Measurements from ENCODE around the gene MGAT5B. TPM values are rescaled to one million over a fixed set of nuclear protein-coding genes. Genes with fewer than 3 reads are reported as not detected.

MGAT5B gene
- total and polyA plus RNA-seq, 2 donors (not counting 1 experiment from before 2014, with no cell fraction given): 0.15 to 37.8 TPM

GRCh38 chr17:76840884-76841775 lies 27.1 kb upstream of the MGAT5B start:
- H3K9me3 ChIP-seq (ENCODE audit: control extremely low read depth in 1 of 3, control insufficient read depth in 2 of 3, insufficient read depth in 1 of 3, low read length in 2 of 3): peaks cover 0 to 8% (median 0%) of the 10 kb centered on the region in 3 donors
- WGBS (ENCODE audit: insufficient coverage): 21% methylated on average over 6 of the region's 8 CpGs
- POLR2A ChIA-PET: interaction anchor here (0.6 kb wide), 2 partner anchors 171 to 1378 kb away, joined by 5 to 6 read pairs; no protein-coding TSS in a partner anchor
- H3K4me2 ChIP-seq (replicated peaks; ENCODE audit: low read depth, low read length, poor library complexity, severe bottlenecking): no peak overlapping the region
- H3K4me3 ChIP-seq (ENCODE audit: control extremely low read depth in 1 of 5, extremely low read depth in 1 of 5, insufficient read depth in 1 of 5, low read depth in 2 of 5, low read length in 4 of 5): no peak overlapping the region
- intact Hi-C loops (cut with micrococcal nuclease): no loop called here
- CTCF ChIA-PET: interaction anchor here (0.8 to 1.0 kb wide), 2 partner anchors 25 to 371 kb away, joined by 3 read pairs; no protein-coding TSS in a partner anchor
- H3K79me2 ChIP-seq (ENCODE audit: control insufficient read depth, insufficient read depth, low read length): no peaks in the 10 kb centered on the region
- Mint-ChIP-seq H3K27me3 (peaks cover 42% of the 10 kb centered on the region), H3K4me1 (peaks cover 21% of the 10 kb centered on the region), H3K4me3 (no peak overlapping the region), H3K9me3 (ENCODE audit: insufficient read depth) (no peaks in the 10 kb centered on the region), H3K27ac (no peak overlapping the region)
- H3K4me1 ChIP-seq (ENCODE audit: control insufficient read depth in 2 of 2, insufficient read depth in 2 of 2, low read length in 2 of 2): peaks cover 14 to 17% of the 10 kb centered on the region in 2 donors
- H4K20me1 ChIP-seq (ENCODE audit: control insufficient read depth, insufficient read depth, low read length, poor library complexity, severe bottlenecking): no peaks in the 10 kb centered on the region
- H3K9ac ChIP-seq (ENCODE audit: low read length): no peak overlapping the region
- no peak overlapping the region for H2AFZ ChIP-seq (ENCODE audit: insufficient read depth, low read depth, low read length, poor library complexity, severe bottlenecking)
- no peak overlapping the region for H3K27ac ChIP-seq (ENCODE audit: low read length in 2 of 2)
- ATAC-seq (ENCODE audit: low read depth) (no peak), DNase-seq (no peak)
- peaks cover 0 to 56% (median 14%) of the 10 kb centered on the region in 4 experiments for H3K27me3 ChIP-seq (replicated peaks in 1 of 4; ENCODE audit: control extremely low read depth in 1 of 4, control insufficient read depth in 3 of 4, insufficient read depth in 4 of 4, low read length in 3 of 4)
- TF ChIP-seq CTCF (IDR thresholded peaks at IDR 0.05) (no peak), EZH2 (IDR thresholded peaks at IDR 0.05; ENCODE audit: borderline replicate concordance, insufficient read depth, low read depth, low read length, poor library complexity, severe bottlenecking) (no peak)
- H3K36me3 ChIP-seq (replicated peaks in 1 of 2; ENCODE audit: control extremely low read depth in 1 of 2, control insufficient read depth in 1 of 2, extremely low read depth in 1 of 2, insufficient read depth in 2 of 2, low read length in 1 of 2): no peaks in the 10 kb centered on the region

Measured in B cell (primary cell).